A549 (cell line): ENCODE results near the gene RNF213. TPM values are rescaled to one million over a fixed set of nuclear protein-coding genes. Genes with fewer than 3 reads are reported as not detected.

Experiments used
- BHLHE40 ChIP-seq: IDR thresholded peaks from 2 replicates; pipeline ENCODE4 v1.6.1; 2012; ENCODE audit warnings: low read depth, low read length, inconsistent platforms
- CBX2 ChIP-seq: fragments of 200-600 bp; sonication (generic); IDR thresholded peaks from 2 replicates; pipeline ENCODE4 v1.6.1; 2016; ENCODE audit warnings: low read depth, mild to moderate bottlenecking, borderline replicate concordance
- CBX8 ChIP-seq: fragments of 200-600 bp; sonication (generic); IDR thresholded peaks from 2 replicates; pipeline ENCODE4 v1.6.1; 2016
- CHD4 ChIP-seq: fragments of 200-600 bp; sonication (generic); IDR thresholded peaks from 2 replicates; pipeline ENCODE4 v1.6.1; 2016; ENCODE audit warnings: antibody characterized with exemption, mild to moderate bottlenecking, borderline replicate concordance
- EHMT2 ChIP-seq: fragments of 200-600 bp; sonication (generic); IDR thresholded peaks from 2 replicates; pipeline ENCODE4 v1.6.1; 2016; ENCODE audit warnings: antibody characterized with exemption, low read depth, mild to moderate bottlenecking, moderate library complexity
- FOSB ChIP-seq: fragments of 250-450 bp; sonication (Bioruptor Pico); IDR thresholded peaks from 2 replicates; pipeline ENCODE4 v1.5.0; 2020; ENCODE audit warnings: mild to moderate bottlenecking, moderate library complexity
- FOSL2 ChIP-seq, 2 experiments: fragments of 450-650 bp in 1 of 2; fragments of >200 bp in 1 of 2; sonication (Bioruptor Twin) in 1 of 2; formaldehyde crosslinking; IDR thresholded peaks; 2 replicates each; pipeline versions ENCODE4 v1.5.0 to v1.6.1; 2016 to 2020; ENCODE audit warnings: mild to moderate bottlenecking in 1 of 2, moderate library complexity in 1 of 2
- FOXS1 ChIP-seq: fragments of 250-450 bp; sonication (Bioruptor Pico); IDR thresholded peaks from 2 replicates; pipeline ENCODE4 v1.5.0; 2020; ENCODE audit warnings: mild to moderate bottlenecking, moderate library complexity
- GATA3 ChIP-seq: IDR thresholded peaks from 2 replicates; pipeline ENCODE4 v1.6.1; 2012; ENCODE audit warnings: borderline replicate concordance
- HDAC2 ChIP-seq: fragments of 200-600 bp; sonication (generic); IDR thresholded peaks from 2 replicates; pipeline ENCODE4 v1.6.1; 2016
- HEYL ChIP-seq: fragments of 250-450 bp; sonication (Bioruptor Pico); IDR thresholded peaks from 2 replicates; pipeline ENCODE4 v1.8.0; 2021; ENCODE audit warnings: mild to moderate bottlenecking, moderate library complexity
- HMGXB4 ChIP-seq: fragments of 250-450 bp; sonication (Bioruptor Pico); IDR thresholded peaks from 2 replicates; pipeline ENCODE4 v1.5.0; 2021; ENCODE audit warnings: mild to moderate bottlenecking, moderate library complexity, borderline replicate concordance
- HOXA7 ChIP-seq: fragments of 250-450 bp; sonication (Bioruptor Pico); IDR thresholded peaks from 2 replicates; pipeline ENCODE4 v1.5.0; 2020; ENCODE audit warnings: mild to moderate bottlenecking, moderate library complexity
- HOXB5 ChIP-seq: fragments of 250-450 bp; sonication (Bioruptor Pico); IDR thresholded peaks from 2 replicates; pipeline ENCODE4 v1.5.0; 2020; ENCODE audit warnings: mild to moderate bottlenecking, moderate library complexity
- JUNB ChIP-seq: fragments of >200 bp; sonication (Bioruptor Twin); formaldehyde crosslinking; IDR thresholded peaks from 2 replicates; pipeline ENCODE4 v1.6.1; 2016
- KDM5A ChIP-seq: fragments of 200-600 bp; sonication (generic); IDR thresholded peaks from 2 replicates; pipeline ENCODE4 v1.6.1; 2016; ENCODE audit warnings: antibody characterized with exemption, mild to moderate bottlenecking
- MAFK ChIP-seq: fragments of 450-650 bp; IDR thresholded peaks from 2 replicates; pipeline ENCODE4 v1.6.1; 2014; ENCODE audit not compliant: partially characterized antibody
- MAZ ChIP-seq: fragments of 150-350 bp; IDR thresholded peaks from 2 replicates; pipeline ENCODE4 v1.6.1; 2014; ENCODE audit warnings: antibody characterized with exemption, low read depth, low read length, borderline replicate concordance
- MYC ChIP-seq: IDR thresholded peaks from 2 replicates; pipeline ENCODE4 v1.6.1; 2012; ENCODE audit warnings: mild to moderate bottlenecking, inconsistent platforms, low read length, improper control_type of control experiment, borderline replicate concordance
- NFE2L2 ChIP-seq: fragments of 150-350 bp; conservative IDR thresholded peaks from 2 replicates; pipeline ENCODE4 v1.6.1; 2014; ENCODE audit warnings: low read length
- PHF8 ChIP-seq: fragments of 200-600 bp; sonication (generic); IDR thresholded peaks from 2 replicates; pipeline ENCODE4 v1.6.1; 2016; ENCODE audit warnings: low read depth, mild to moderate bottlenecking, antibody characterized with exemption, moderate library complexity, borderline replicate concordance
- RAD21 ChIP-seq, 2 experiments: fragments of >200 bp in 1 of 2; sonication (Bioruptor Twin) in 1 of 2; formaldehyde crosslinking in 1 of 2; IDR thresholded peaks in 1 of 2; conservative IDR thresholded peaks in 1 of 2; 2 replicates in 1 of 2; 3 replicates in 1 of 2; pipeline ENCODE4 v1.6.1; 2012 to 2018; ENCODE audit warnings: inconsistent platforms in 1 of 2
- RFX5 ChIP-seq: fragments of 450-650 bp; IDR thresholded peaks from 2 replicates; pipeline ENCODE4 v1.7.1; 2014; ENCODE audit warnings: antibody characterized with exemption, mild to moderate bottlenecking, moderate library complexity
- RNF2 ChIP-seq: fragments of 200-600 bp; sonication (generic); IDR thresholded peaks from 2 replicates; pipeline ENCODE4 v1.6.1; 2016; ENCODE audit warnings: low read depth, mild to moderate bottlenecking, antibody characterized with exemption, moderate library complexity, borderline replicate concordance
- TP53 ChIP-seq: fragments of 250-450 bp; sonication (Bioruptor Pico); IDR thresholded peaks from 2 replicates; pipeline ENCODE4 v1.5.0; 2021; ENCODE audit warnings: mild to moderate bottlenecking, moderate library complexity
- USF2 ChIP-seq: fragments of 450-650 bp; IDR thresholded peaks from 2 replicates; pipeline ENCODE4 v1.6.1; 2014; ENCODE audit warnings: antibody characterized with exemption
- ZC3H11A ChIP-seq: fragments of 450-650 bp; IDR thresholded peaks from 2 replicates; pipeline ENCODE4 v1.6.1; 2014; ENCODE audit warnings: antibody characterized with exemption, mild to moderate bottlenecking
- ZNF302 ChIP-seq: fragments of 250-450 bp; sonication (Bioruptor Pico); IDR thresholded peaks from 2 replicates; pipeline ENCODE4 v1.9.0; 2021; ENCODE audit warnings: inconsistent platforms, mild to moderate bottlenecking, moderate library complexity
- polyA plus RNA-seq, 4 experiments: library from polyadenylated mRNA; depleted of rRNA in 3 of 4; stranded (reverse); fragments of >200 nt; fragmentation: RNase III in 1 of 4; extraction: RNeasy Plus Mini Kit Qiagen cat#74134 plus additional on column Dnase treatment in 1 of 4; gene quantifications; 2 replicates in 3 of 4; 3 replicates in 1 of 4; pipeline ENCODE4 v1.2.3, GENCODE V29; 2011 to 2017
- TF ChIP-seq, protein P1 (sequence below): fragments of 150-350 bp; IDR thresholded peaks from 2 replicates; pipeline ENCODE4 v1.6.1; 2014; ENCODE audit warnings: low read depth, mild to moderate bottlenecking, low read length
- TF ChIP-seq, protein P2 (sequence below): fragments of >200 bp; sonication (Bioruptor Twin); formaldehyde crosslinking; IDR thresholded peaks from 2 replicates; pipeline ENCODE4 v1.6.1; 2016
- TF ChIP-seq, protein P3 (sequence below): IDR thresholded peaks from 2 replicates; pipeline ENCODE4 v1.6.1; 2012
- TF ChIP-seq, protein P4 (sequence below): fragments of >200 bp; sonication (Bioruptor Twin); formaldehyde crosslinking; IDR thresholded peaks from 3 replicates; pipeline ENCODE4 v1.5.1; 2016
- TF ChIP-seq, protein P5 (sequence below): fragments of >200 bp; sonication (Bioruptor Twin); formaldehyde crosslinking; IDR thresholded peaks from 3 replicates; pipeline ENCODE4 v1.6.1; 2016

RNF213 gene
- polyA plus RNA-seq, 2 of the 4 experiments (the other 2 are of a cell fraction) = 59.1 to 127 TPM

DNA sequence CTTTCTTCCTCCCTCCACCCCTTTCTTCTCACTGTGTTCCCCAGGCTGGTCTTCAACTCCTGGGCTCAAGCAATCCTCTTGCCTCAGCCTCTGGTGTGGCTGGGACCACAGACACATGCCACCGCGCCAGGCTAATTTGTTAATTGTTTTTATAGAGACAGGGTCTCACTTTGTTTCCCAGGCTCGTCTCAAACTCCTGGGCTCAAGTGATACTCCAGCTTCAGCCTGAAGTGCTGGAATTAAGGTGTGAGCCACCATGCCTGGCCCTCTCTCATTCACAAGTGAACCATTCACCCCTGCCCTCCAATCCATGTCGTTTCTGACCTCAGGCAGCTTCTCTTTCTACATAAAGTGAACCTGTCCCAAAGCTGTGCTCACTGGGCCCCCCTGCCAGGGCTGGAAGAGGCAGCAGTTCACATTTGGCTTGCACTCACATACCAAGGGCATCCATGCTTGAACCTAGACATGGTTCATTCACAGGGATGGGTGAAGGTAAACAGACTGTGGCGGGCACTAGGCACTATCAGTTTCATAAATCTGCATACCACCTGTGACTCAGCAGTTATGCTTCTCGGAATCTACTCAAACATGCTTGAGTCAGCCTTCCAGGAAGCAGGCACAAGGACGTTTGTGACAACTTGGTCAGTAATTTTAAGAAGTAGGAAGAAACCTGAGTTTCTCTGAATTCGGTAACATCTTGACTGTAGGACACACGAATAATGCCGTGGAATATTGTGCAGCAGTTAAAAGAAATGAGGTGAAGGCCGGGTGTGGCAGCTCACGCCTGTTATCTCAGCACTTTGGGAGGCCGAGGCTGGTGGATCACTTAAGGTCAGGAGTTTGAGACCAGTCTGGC is 6.0 kb upstream of the RNF213 start (continued):
- TF ChIP-seq, protein P1, sequence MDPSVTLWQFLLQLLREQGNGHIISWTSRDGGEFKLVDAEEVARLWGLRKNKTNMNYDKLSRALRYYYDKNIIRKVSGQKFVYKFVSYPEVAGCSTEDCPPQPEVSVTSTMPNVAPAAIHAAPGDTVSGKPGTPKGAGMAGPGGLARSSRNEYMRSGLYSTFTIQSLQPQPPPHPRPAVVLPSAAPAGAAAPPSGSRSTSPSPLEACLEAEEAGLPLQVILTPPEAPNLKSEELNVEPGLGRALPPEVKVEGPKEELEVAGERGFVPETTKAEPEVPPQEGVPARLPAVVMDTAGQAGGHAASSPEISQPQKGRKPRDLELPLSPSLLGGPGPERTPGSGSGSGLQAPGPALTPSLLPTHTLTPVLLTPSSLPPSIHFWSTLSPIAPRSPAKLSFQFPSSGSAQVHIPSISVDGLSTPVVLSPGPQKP = no peak
- TF ChIP-seq HOXA7 (CRISPR knock-in tag) = no peak; the same call in 1 of the 2 replicates
- no peak for TF ChIP-seq CBX8
- TF ChIP-seq CHD4 = no peak
- TF ChIP-seq, protein P2, sequence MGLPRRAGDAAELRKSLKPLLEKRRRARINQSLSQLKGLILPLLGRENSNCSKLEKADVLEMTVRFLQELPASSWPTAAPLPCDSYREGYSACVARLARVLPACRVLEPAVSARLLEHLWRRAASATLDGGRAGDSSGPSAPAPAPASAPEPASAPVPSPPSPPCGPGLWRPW = no peak
- TF ChIP-seq RNF2 = no peak
- TF ChIP-seq MYC = no peak; the same call in 1 of the 2 replicates
- TF ChIP-seq HMGXB4 (CRISPR knock-in tag) = no peak
- TF ChIP-seq, protein P3, sequence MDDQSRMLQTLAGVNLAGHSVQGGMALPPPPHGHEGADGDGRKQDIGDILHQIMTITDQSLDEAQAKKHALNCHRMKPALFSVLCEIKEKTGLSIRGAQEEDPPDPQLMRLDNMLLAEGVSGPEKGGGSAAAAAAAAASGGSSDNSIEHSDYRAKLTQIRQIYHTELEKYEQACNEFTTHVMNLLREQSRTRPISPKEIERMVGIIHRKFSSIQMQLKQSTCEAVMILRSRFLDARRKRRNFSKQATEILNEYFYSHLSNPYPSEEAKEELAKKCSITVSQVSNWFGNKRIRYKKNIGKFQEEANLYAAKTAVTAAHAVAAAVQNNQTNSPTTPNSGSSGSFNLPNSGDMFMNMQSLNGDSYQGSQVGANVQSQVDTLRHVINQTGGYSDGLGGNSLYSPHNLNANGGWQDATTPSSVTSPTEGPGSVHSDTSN = peak; percentile 72
- TF ChIP-seq, protein P4, sequence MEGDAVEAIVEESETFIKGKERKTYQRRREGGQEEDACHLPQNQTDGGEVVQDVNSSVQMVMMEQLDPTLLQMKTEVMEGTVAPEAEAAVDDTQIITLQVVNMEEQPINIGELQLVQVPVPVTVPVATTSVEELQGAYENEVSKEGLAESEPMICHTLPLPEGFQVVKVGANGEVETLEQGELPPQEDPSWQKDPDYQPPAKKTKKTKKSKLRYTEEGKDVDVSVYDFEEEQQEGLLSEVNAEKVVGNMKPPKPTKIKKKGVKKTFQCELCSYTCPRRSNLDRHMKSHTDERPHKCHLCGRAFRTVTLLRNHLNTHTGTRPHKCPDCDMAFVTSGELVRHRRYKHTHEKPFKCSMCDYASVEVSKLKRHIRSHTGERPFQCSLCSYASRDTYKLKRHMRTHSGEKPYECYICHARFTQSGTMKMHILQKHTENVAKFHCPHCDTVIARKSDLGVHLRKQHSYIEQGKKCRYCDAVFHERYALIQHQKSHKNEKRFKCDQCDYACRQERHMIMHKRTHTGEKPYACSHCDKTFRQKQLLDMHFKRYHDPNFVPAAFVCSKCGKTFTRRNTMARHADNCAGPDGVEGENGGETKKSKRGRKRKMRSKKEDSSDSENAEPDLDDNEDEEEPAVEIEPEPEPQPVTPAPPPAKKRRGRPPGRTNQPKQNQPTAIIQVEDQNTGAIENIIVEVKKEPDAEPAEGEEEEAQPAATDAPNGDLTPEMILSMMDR = no peak
- no peak for TF ChIP-seq EHMT2
- no peak for TF ChIP-seq ZC3H11A
- TF ChIP-seq, protein P5, sequence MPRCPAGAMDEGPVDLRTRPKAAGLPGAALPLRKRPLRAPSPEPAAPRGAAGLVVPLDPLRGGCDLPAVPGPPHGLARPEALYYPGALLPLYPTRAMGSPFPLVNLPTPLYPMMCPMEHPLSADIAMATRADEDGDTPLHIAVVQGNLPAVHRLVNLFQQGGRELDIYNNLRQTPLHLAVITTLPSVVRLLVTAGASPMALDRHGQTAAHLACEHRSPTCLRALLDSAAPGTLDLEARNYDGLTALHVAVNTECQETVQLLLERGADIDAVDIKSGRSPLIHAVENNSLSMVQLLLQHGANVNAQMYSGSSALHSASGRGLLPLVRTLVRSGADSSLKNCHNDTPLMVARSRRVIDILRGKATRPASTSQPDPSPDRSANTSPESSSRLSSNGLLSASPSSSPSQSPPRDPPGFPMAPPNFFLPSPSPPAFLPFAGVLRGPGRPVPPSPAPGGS = 0 out of 3 replicates have a peak, but pooled peaks have one; percentile 14
- TF ChIP-seq KDM5A = no peak
- peak; percentile 100 for TF ChIP-seq NFE2L2
- no peak for TF ChIP-seq HDAC2
- peak; percentile 87 for TF ChIP-seq HOXB5
- peak; percentile 100 for TF ChIP-seq MAFK
- TF ChIP-seq HEYL = peak; percentile 22; the same call in 1 of the 2 replicates
- peak; percentile 100 for TF ChIP-seq GATA3
- peak; percentile 84; the same call in 1 of the 2 replicates for TF ChIP-seq FOXS1
- no peak for TF ChIP-seq USF2
- TF ChIP-seq MAZ = no peak
- TF ChIP-seq CBX2 = no peak
- TF ChIP-seq FOSB (CRISPR knock-in tag) = peak; percentile 81; the same call in 1 of the 2 replicates
- TF ChIP-seq BHLHE40 = no peak
- no peak for TF ChIP-seq PHF8
- TF ChIP-seq RFX5 = 0 out of 2 replicates have a peak, but pooled peaks have one; percentile 39
- TF ChIP-seq ZNF302 (CRISPR knock-in tag) = peak; percentile 88
- TF ChIP-seq RAD21 (conservative IDR thresholded peaks at IDR 0.05 in 1 of 2, IDR thresholded peaks at IDR 0.05 in 1 of 2) = peak in 1 of 2 experiments; percentile 29; a peak in 3 of 5 replicates
- peak; percentile 90 for TF ChIP-seq JUNB
- TF ChIP-seq TP53 (CRISPR knock-in tag) = peak; percentile 87
- peak; percentile 88 for TF ChIP-seq FOSL2 (IDR thresholded peaks at IDR 0.05)
- TF ChIP-seq FOSL2 (CRISPR knock-in tag; IDR thresholded peaks at IDR 0.05) = peak; percentile 98
